H1 (cell line): ENCODE measurements around the gene SYT2. TPM values are rescaled to one million over a fixed set of nuclear protein-coding genes. Genes with fewer than 3 reads are reported as not detected.

Source experiments
- CTCF ChIA-PET: fragments of 300-600 bp; sonication (Branson Sonifier 250); formaldehyde crosslinking; loops from one replicate; lab custom pipeline; 2021; ENCODE audit not compliant: partially characterized antibody; lab: Charles Lee
- POLR2A ChIA-PET: fragments of 300-600 bp; sonication (Branson Sonifier 250); formaldehyde crosslinking; loops from one replicate; lab custom pipeline; 2021; ENCODE audit warnings: inconsistent platforms; ENCODE audit not compliant: partially characterized antibody; lab: Charles Lee
- DNase-seq, 2 experiments: peaks; one replicate each; pipeline versions ENCODE4 v3.0.0 to v3.0.0-alpha.2; 2010 to 2022; ENCODE audit warnings: low spot score in 2 of 2, low read depth in 1 of 2, mixed read lengths in 1 of 2
- FAIRE-seq: peaks from 2 replicates; lab custom pipeline; 2011; peaks lifted over from hg19 to GRCh38; lab: Jason Lieb, UNC
- H2AFZ ChIP-seq: 2 replicates; pipeline ENCODE4 v1.8.1; 2012; ENCODE audit warnings: low read length, inconsistent platforms
- H2AK5ac ChIP-seq: 2 replicates; pipeline ENCODE4 v1.6.1; 2013; ENCODE audit warnings: low read depth, low read length
- H2BK120ac ChIP-seq: replicated peaks from 2 replicates; pipeline ENCODE3; 2013; ENCODE audit warnings: low read depth, low read length, inconsistent platforms
- H2BK12ac ChIP-seq: 2 replicates; pipeline ENCODE4 v1.6.1; 2013; ENCODE audit warnings: low read depth, low read length
- H2BK15ac ChIP-seq: 2 replicates; pipeline ENCODE4 v1.6.1; 2013; ENCODE audit warnings: low read length
- H2BK20ac ChIP-seq: 2 replicates; pipeline ENCODE4 v1.6.1; 2013; ENCODE audit warnings: low read length
- H2BK5ac ChIP-seq: 2 replicates; pipeline ENCODE4 v1.6.1; 2013; ENCODE audit warnings: low read depth, low read length
- H3K14ac ChIP-seq: 2 replicates; pipeline ENCODE4 v1.6.1; 2013; ENCODE audit warnings: inconsistent platforms; ENCODE audit not compliant: insufficient read length
- H3K18ac ChIP-seq: 2 replicates; pipeline ENCODE4 v1.6.1; 2013; ENCODE audit warnings: low read length; ENCODE audit errors: extremely low read depth
- H3K23ac ChIP-seq: 2 replicates; pipeline ENCODE4 v1.6.1; 2013; ENCODE audit warnings: inconsistent platforms; ENCODE audit not compliant: insufficient read length
- H3K23me2 ChIP-seq: 2 replicates; pipeline ENCODE4 v1.6.1; 2013; ENCODE audit warnings: low read depth, low read length
- H3K27ac ChIP-seq: 2 replicates; pipeline ENCODE4 v1.6.1; 2011; ENCODE audit warnings: low read depth, low read length, inconsistent platforms
- H3K27me3 ChIP-seq, 4 experiments: replicated peaks in 1 of 4; 1 replicate in 1 of 4; 2 replicates in 3 of 4; pipeline versions ENCODE4 v1.6.1 to v1.8.1; 2011 to 2013; ENCODE audit warnings: low read length in 3 of 4, mild to moderate bottlenecking in 3 of 4, inconsistent platforms in 2 of 4, mixed read lengths in 2 of 4, moderate library complexity in 1 of 4; ENCODE audit not compliant: control insufficient read depth in 3 of 4, insufficient read depth in 3 of 4; ENCODE audit errors: extremely low read depth in 1 of 4
- H3K36me3 ChIP-seq, 4 experiments: 2 replicates each; pipeline versions ENCODE4 v1.6.1 to v1.8.1; 2011 to 2013; ENCODE audit warnings: mild to moderate bottlenecking in 4 of 4, low read length in 3 of 4, moderate library complexity in 2 of 4, control low read depth in 1 of 4, inconsistent platforms in 1 of 4; ENCODE audit not compliant: insufficient read depth in 4 of 4, control insufficient read depth in 2 of 4
- H3K4ac ChIP-seq: replicated peaks from 2 replicates; pipeline ENCODE3; 2013; ENCODE audit warnings: low read length, low read depth, mixed read lengths, inconsistent platforms; ENCODE audit not compliant: insufficient read length
- H3K4me1 ChIP-seq, 4 experiments: replicated peaks in 1 of 4; 1 replicate in 1 of 4; 2 replicates in 3 of 4; pipeline versions ENCODE4 v1.6.1 to v1.8.1; 2011 to 2013; ENCODE audit warnings: low read length in 3 of 4, inconsistent platforms in 2 of 4, mixed read lengths in 1 of 4; ENCODE audit not compliant: insufficient read depth in 4 of 4, control insufficient read depth in 3 of 4
- H3K4me2 ChIP-seq, 2 experiments: 2 replicates each; pipeline versions ENCODE4 v1.6.1 to v1.8.1; 2011 to 2013; ENCODE audit warnings: low read depth in 2 of 2, low read length in 2 of 2, control low read depth in 1 of 2, inconsistent platforms in 1 of 2, mild to moderate bottlenecking in 1 of 2; ENCODE audit not compliant: insufficient read depth in 1 of 2
- H3K4me3 ChIP-seq, 4 experiments: fragments of 200-600, 300-600 bp in 1 of 4; sonication (generic), shearing (Covaris generic), sonication (Bioruptor Twin) in 1 of 4; 2 replicates each; pipeline versions ENCODE4 v1.5.1 to v1.8.1; 2011 to 2016; ENCODE audit warnings: low read length in 4 of 4, low read depth in 3 of 4, control low read depth in 2 of 4, inconsistent platforms in 2 of 4, mild to moderate bottlenecking in 2 of 4, mixed read lengths in 1 of 4, moderate library complexity in 1 of 4; ENCODE audit not compliant: insufficient read depth in 2 of 4; ENCODE audit errors: extremely low read depth in 1 of 4
- H3K56ac ChIP-seq: replicated peaks from 2 replicates; pipeline ENCODE3; 2013; ENCODE audit warnings: low read depth, mild to moderate bottlenecking, mixed read lengths, low read length, inconsistent platforms; ENCODE audit not compliant: insufficient read length
- H3K79me1 ChIP-seq: 2 replicates; pipeline ENCODE4 v1.6.1; 2013; ENCODE audit warnings: low read depth, low read length, control low read depth
- H3K79me2 ChIP-seq, 2 experiments: 2 replicates each; pipeline versions ENCODE4 v1.6.1 to v1.8.1; 2012 to 2013; ENCODE audit warnings: low read length in 2 of 2, mild to moderate bottlenecking in 2 of 2, inconsistent platforms in 1 of 2; ENCODE audit not compliant: insufficient read depth in 2 of 2, control insufficient read depth in 1 of 2
- H3K9ac ChIP-seq, 4 experiments: replicated peaks in 1 of 4; 1 replicate in 1 of 4; 2 replicates in 3 of 4; pipeline versions ENCODE4 v1.6.1 to v1.8.1; 2011 to 2013; ENCODE audit warnings: low read depth in 3 of 4, low read length in 3 of 4, control low read depth in 2 of 4, mild to moderate bottlenecking in 2 of 4, moderate library complexity in 2 of 4, inconsistent platforms in 1 of 4; ENCODE audit errors: extremely low read depth in 1 of 4
- H3K9me3 ChIP-seq, 2 experiments: 2 replicates each; pipeline versions ENCODE4 v1.6.1 to v1.8.1; 2012 to 2013; ENCODE audit warnings: mild to moderate bottlenecking in 2 of 2, moderate library complexity in 2 of 2, control low read depth in 1 of 2, inconsistent platforms in 1 of 2, low read depth in 1 of 2, low read length in 1 of 2, mixed read lengths in 1 of 2; ENCODE audit not compliant: insufficient read depth in 2 of 2
- H4K20me1 ChIP-seq, 2 experiments: replicated peaks in 1 of 2; 2 replicates each; pipeline versions ENCODE3 to v1.8.1; 2011 to 2013; ENCODE audit warnings: inconsistent platforms in 2 of 2, low read length in 2 of 2, mild to moderate bottlenecking in 1 of 2; ENCODE audit not compliant: insufficient read depth in 2 of 2, control insufficient read depth in 1 of 2
- H4K5ac ChIP-seq: 2 replicates; pipeline ENCODE4 v1.6.1; 2013; ENCODE audit warnings: low read length, low read depth, mixed read lengths, inconsistent platforms; ENCODE audit not compliant: insufficient read length
- H4K8ac ChIP-seq: 2 replicates; pipeline ENCODE4 v1.8.0; 2013; ENCODE audit warnings: mild to moderate bottlenecking, moderate library complexity, low read length, inconsistent platforms; ENCODE audit not compliant: insufficient read depth; ENCODE audit errors: extremely low read depth
- H4K91ac ChIP-seq: replicated peaks from 2 replicates; pipeline ENCODE3; 2013; ENCODE audit warnings: low read length, mixed read lengths, inconsistent platforms; ENCODE audit not compliant: insufficient read length
- BRCA1 ChIP-seq: IDR thresholded peaks from 2 replicates; pipeline ENCODE4 v1.6.1; 2012; ENCODE audit warnings: low read depth, low read length, improper control_type of control experiment
- CTCF ChIP-seq, 3 experiments: IDR thresholded peaks; 1 replicate in 2 of 3; 2 replicates in 1 of 3; pipeline versions ENCODE4 v1.5.1 to v1.6.1; 2011; ENCODE audit warnings: low read length in 3 of 3, mild to moderate bottlenecking in 3 of 3, inconsistent platforms in 2 of 3, low read depth in 1 of 3, moderate library complexity in 1 of 3; ENCODE audit not compliant: insufficient read depth in 1 of 3; ENCODE audit errors: control extremely low read depth in 1 of 3
- GABPA ChIP-seq: IDR thresholded peaks from 2 replicates; pipeline ENCODE4 v1.6.1; 2011; ENCODE audit warnings: mild to moderate bottlenecking, low read length, moderate library complexity, borderline replicate concordance; ENCODE audit not compliant: insufficient read depth
- JUND ChIP-seq: IDR thresholded peaks from 2 replicates; pipeline ENCODE4 v1.6.1; 2011; ENCODE audit warnings: mild to moderate bottlenecking, improper control_type of control experiment, low read length
- KDM4A ChIP-seq: IDR thresholded peaks from one replicate; pipeline ENCODE4 v1.7.1; 2012; ENCODE audit warnings: low read depth, mild to moderate bottlenecking, moderate library complexity, low read length, inconsistent platforms; ENCODE audit not compliant: severe bottlenecking
- NANOG ChIP-seq: IDR thresholded peaks from 2 replicates; pipeline ENCODE4 v1.6.1; 2011; ENCODE audit warnings: low read length, low read depth, mild to moderate bottlenecking, inconsistent platforms; ENCODE audit not compliant: insufficient read depth, poor library complexity, severe bottlenecking
- PHF8 ChIP-seq: fragments of 200-600 bp; sonication (generic); conservative IDR thresholded peaks from 2 replicates; pipeline ENCODE4 v1.7.1; 2012; ENCODE audit warnings: low read depth, mild to moderate bottlenecking, inconsistent platforms, low read length, moderate library complexity
- POLR2A ChIP-seq, 2 experiments: IDR thresholded peaks; 1 replicate in 1 of 2; 2 replicates in 1 of 2; pipeline ENCODE4 v1.6.1; 2011; ENCODE audit warnings: low read depth in 2 of 2, low read length in 2 of 2, mild to moderate bottlenecking in 2 of 2; ENCODE audit errors: control extremely low read depth in 1 of 2
- POU5F1 ChIP-seq: IDR thresholded peaks from 2 replicates; pipeline ENCODE4 v1.6.1; 2011; ENCODE audit warnings: low read depth, mild to moderate bottlenecking, low read length, moderate library complexity
- RXRA ChIP-seq: IDR thresholded peaks from 2 replicates; pipeline ENCODE4 v1.6.1; 2011; ENCODE audit warnings: low read depth, mild to moderate bottlenecking, low read length, moderate library complexity; ENCODE audit not compliant: insufficient read depth
- WGBS, 2 experiments: shearing (Covaris generic) in 1 of 2; methylation state at CpG; one replicate each; pipeline versions ENCODE4 v1.1.6 to v1.1.7; 2013 to 2015; ENCODE audit warnings: low lambda C conversion rate in 2 of 2, mixed read lengths in 2 of 2, inconsistent platforms in 1 of 2, low coverage in 1 of 2, missing lambda C conversion rate in 1 of 2; ENCODE audit not compliant: insufficient replicate concordance in 2 of 2, insufficient coverage in 1 of 2, insufficient read length in 1 of 2; ENCODE audit errors: extremely low coverage in 1 of 2, missing lambda C conversion rate in 1 of 2; 5-methylcytosine and 5-hydroxymethylcytosine counted together
- polyA plus RNA-seq, 7 experiments: library from polyadenylated mRNA; depleted of rRNA in 3 of 7; stranded (reverse) in 5 of 7; unstranded in 2 of 7; fragments of >200 nt in 5 of 7; fragments of 200-250 nt in 2 of 7; gene quantifications; 1 replicate in 5 of 7; 2 replicates in 1 of 7; 4 replicates in 1 of 7; pipeline versions ENCODE4 v1.2.1 to v1.2.3, GENCODE V29; 2011 to 2013; ENCODE audit warnings: missing spikeins in 2 of 7, mixed read lengths in 2 of 7
- total RNA-seq: library from RNA; stranded (reverse); fragmentation: NEBNext Ultra II Directional; extraction: Animal tissue kit (Norgen Biotek cat#: 25700); gene quantifications from 2 replicates; pipeline ENCODE4 v1.2.1, GENCODE V29; 2021

The SYT2 gene
- total and polyA plus RNA-seq, 2 of the 8 experiments (the other 6 are each of a cell fraction or from before 2014, with no cell fraction given) = 2.8 to 11.0 TPM

- CTCF ChIA-PET = interaction anchor here (1.0 to 4.5 kb wide), 14 partner anchors 9 to 376 kb away, joined by 3 to 55 read pairs (median 6); no protein-coding TSS in a partner anchor
- H3K4me2 ChIP-seq = no peak overlapping the region
These were observed 149.0 kb downstream of the SYT2 start for GRCh38 chr1:202561240-202561639.

More at GRCh38 chr1:202561240-202561639, 149.0 kb downstream of the SYT2 start:
- Histone ChIP-seq H3K4ac (no peak overlapping the region), H3K79me2 (no peaks in the 10 kb centered on the region), H4K20me1 (no peaks in the 10 kb centered on the region), H3K23me2 (no peaks in the 10 kb centered on the region), H3K27ac (no peak overlapping the region), H4K5ac (no peak overlapping the region), H3K23ac (no peak overlapping the region), H3K56ac (no peak overlapping the region), H4K91ac (no peak overlapping the region), H3K4me3 (no peak overlapping the region), H2AK5ac (no peak overlapping the region), H3K36me3 (no peaks in the 10 kb centered on the region), H3K18ac (no peak overlapping the region), H2BK12ac (no peak overlapping the region), H3K27me3 (no peaks in the 10 kb centered on the region), H2BK120ac (no peak overlapping the region), H3K79me1 (no peaks in the 10 kb centered on the region), H2BK20ac (no peak overlapping the region), H3K4me1 (peaks cover 3 to 13% (median 8%) of the 10 kb centered on the region in 4 experiments; a peak in 6 of 7 replicates), H2AFZ (no peak overlapping the region), H3K9ac (no peak overlapping the region), H3K14ac (no peak overlapping the region), H3K9me3 (no peaks in the 10 kb centered on the region), H4K8ac (no peak overlapping the region), H2BK5ac (no peak overlapping the region), H2BK15ac (no peak overlapping the region)
- POLR2A ChIA-PET = interaction anchor here (0.7 kb wide), 1 partner anchor 17 kb away, joined by 3 read pairs; no protein-coding TSS in a partner anchor
- DNase-seq (no peak), FAIRE-seq (no peak)
- no peak for TF ChIP-seq RXRA
- TF ChIP-seq JUND = no peak
- TF ChIP-seq NANOG = no peak
- TF ChIP-seq PHF8 = no peak
- TF ChIP-seq GABPA = no peak
- no peak for TF ChIP-seq BRCA1
- TF ChIP-seq POU5F1 = no peak
- no peak for TF ChIP-seq CTCF (IDR thresholded peaks at IDR 0.05; ENCODE audit: control extremely low read depth in 1 of 3, insufficient read depth in 1 of 3, low read depth in 1 of 3, low read length in 3 of 3)
- TF ChIP-seq KDM4A = no peak
- no peak for TF ChIP-seq POLR2A (IDR thresholded peaks at IDR 0.05; ENCODE audit: control extremely low read depth in 1 of 2, low read depth in 2 of 2, low read length in 2 of 2)
- 89% methylated on average over 1 of the region's 1 CpG; no CpG with 5 or more reads in 1 of the 2 experiments for WGBS, 2 experiments
